KMS-11 (cell line): ENCODE data around the gene BRD3.

Experiments used
- H2AFZ ChIP-seq: fragments of 200-600 bp; sonication (generic); 2 replicates; pipeline ENCODE4 v1.6.1; 2016; ENCODE audit warnings: antibody characterized with exemption, mixed run types, low read depth
- H3K27ac ChIP-seq: fragments of 200-600 bp; sonication (generic); 2 replicates; pipeline ENCODE4 v1.6.1; 2016; ENCODE audit warnings: mild to moderate bottlenecking, mixed run types
- H3K27me3 ChIP-seq: fragments of 200-600 bp; sonication (generic); 2 replicates; pipeline ENCODE4 v1.6.1; 2017; ENCODE audit warnings: mild to moderate bottlenecking, low read depth, mixed run types, moderate library complexity; ENCODE audit not compliant: insufficient read depth
- H3K36me3 ChIP-seq: fragments of 200-600 bp; sonication (generic); 2 replicates; pipeline ENCODE4 v1.6.1; 2017; ENCODE audit warnings: mild to moderate bottlenecking, mixed run types; ENCODE audit not compliant: insufficient read depth
- H3K4me1 ChIP-seq: fragments of 200-600 bp; sonication (generic); 2 replicates; pipeline ENCODE4 v1.6.1; 2016; ENCODE audit warnings: mild to moderate bottlenecking, low read depth, mixed run types; ENCODE audit not compliant: poor library complexity, severe bottlenecking
- H3K4me2 ChIP-seq: fragments of 200-600 bp; sonication (generic); 2 replicates; pipeline ENCODE4 v1.7.0; 2016; ENCODE audit warnings: mild to moderate bottlenecking, mixed run types
- H3K4me3 ChIP-seq: fragments of 200-600 bp; sonication (generic); IDR thresholded peaks from 2 replicates; pipeline ENCODE4 v1.6.1; 2017; ENCODE audit warnings: low read depth, low read length, mixed read lengths; ENCODE audit not compliant: insufficient read depth
- H3K79me2 ChIP-seq: fragments of 200-600 bp; sonication (generic); 2 replicates; pipeline ENCODE4 v1.6.1; 2016; ENCODE audit warnings: low read depth, mixed run types; ENCODE audit not compliant: insufficient read depth
- H3K9ac ChIP-seq: fragments of 200-600 bp; sonication (generic); 2 replicates; pipeline ENCODE4 v1.6.1; 2016; ENCODE audit warnings: mild to moderate bottlenecking, mixed run types
- H4K20me1 ChIP-seq: fragments of 200-600 bp; sonication (generic); 2 replicates; pipeline ENCODE4 v1.6.1; 2016; ENCODE audit warnings: mild to moderate bottlenecking, mixed run types; ENCODE audit not compliant: insufficient read depth
- CTCF ChIP-seq: fragments of 200-600 bp; sonication (generic); conservative IDR thresholded peaks from 2 replicates; pipeline ENCODE4 v1.6.1; 2017; ENCODE audit warnings: low read depth, mild to moderate bottlenecking, antibody characterized with exemption, low read length, moderate library complexity, mixed read lengths

The BRD3 gene

GRCh38 chr9:134068744-134069479 lies 1.1 kb upstream of the BRD3 start:
- Histone ChIP-seq H3K4me3 (no peak overlapping the region), H3K4me2 (peak overlapping the region; percentile 76), H3K4me1 (no peaks in the 10 kb centered on the region), H3K79me2 (no peaks in the 10 kb centered on the region), H3K9ac (peak overlapping the region; percentile 31; the same call in 1 of the 2 replicates), H3K27ac (no peak overlapping the region), H4K20me1 (no peaks in the 10 kb centered on the region), H2AFZ (peak overlapping the region; percentile 97), H3K36me3 (no peaks in the 10 kb centered on the region), H3K27me3 (peaks cover 49% of the 10 kb centered on the region)
- TF ChIP-seq CTCF: no peak

DNA sequence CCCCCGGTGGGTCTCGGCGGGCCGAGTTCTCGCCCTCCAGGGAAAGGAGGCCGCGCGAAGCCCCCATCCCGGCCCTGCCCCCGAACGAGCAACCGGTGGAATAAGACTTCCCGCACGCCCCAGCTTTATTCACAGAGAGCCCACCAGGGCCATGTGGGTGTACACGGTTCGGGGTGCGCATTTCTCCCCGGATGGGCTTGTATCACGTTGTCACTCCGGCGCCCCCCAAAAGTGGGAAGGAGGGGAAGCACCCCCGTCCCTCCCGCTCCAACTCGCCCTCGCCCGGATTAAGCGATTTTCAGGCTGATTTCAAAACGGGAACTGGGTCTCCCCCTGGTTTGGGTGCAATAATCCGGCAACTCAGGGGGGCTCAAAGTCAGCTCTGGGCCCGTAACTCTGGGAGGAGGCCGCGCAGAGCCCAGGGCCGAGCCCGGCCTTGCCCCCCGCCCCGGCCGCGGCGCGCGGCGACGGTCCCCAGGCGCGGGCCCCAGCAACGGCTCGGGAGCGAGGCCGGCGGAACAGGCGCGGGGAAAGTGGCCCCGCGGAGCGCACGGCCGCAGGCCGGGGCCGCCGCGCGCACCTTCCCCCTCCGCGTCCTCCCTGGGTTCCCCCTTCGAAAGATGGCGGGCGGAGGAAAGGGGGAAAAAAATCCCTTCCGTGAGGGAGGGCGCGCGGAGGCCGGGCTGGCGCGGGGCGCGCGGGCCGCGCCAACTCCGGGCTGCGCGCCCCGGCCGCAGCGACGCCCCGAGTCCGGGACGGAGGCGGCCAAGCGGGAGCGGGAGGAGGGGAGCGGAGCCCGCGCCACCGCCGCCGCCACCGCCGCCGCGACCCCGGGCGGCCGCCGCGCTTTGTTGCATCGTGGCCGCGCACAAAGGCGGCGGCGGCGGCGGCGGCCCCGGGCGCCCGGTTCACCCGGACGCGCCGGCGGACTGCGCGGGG lies 644 bp downstream of the BRD3 start:
- no peak for TF ChIP-seq CTCF
- peaks cover 32% of the 10 kb centered on the region for H3K27me3 ChIP-seq
- H3K27ac ChIP-seq: no peak overlapping the region
- H2AFZ ChIP-seq: no peak overlapping the region
- peak overlapping the region; percentile 53; the same call in 1 of the 2 replicates for H3K9ac ChIP-seq
- no peaks in the 10 kb centered on the region for H4K20me1 ChIP-seq
- H3K79me2 ChIP-seq: no peaks in the 10 kb centered on the region
- no peak overlapping the region for H3K4me3 ChIP-seq
- no peaks in the 10 kb centered on the region for H3K4me1 ChIP-seq
- H3K36me3 ChIP-seq: no peaks in the 10 kb centered on the region
- peak overlapping the region; percentile 71 for H3K4me2 ChIP-seq

DNA sequence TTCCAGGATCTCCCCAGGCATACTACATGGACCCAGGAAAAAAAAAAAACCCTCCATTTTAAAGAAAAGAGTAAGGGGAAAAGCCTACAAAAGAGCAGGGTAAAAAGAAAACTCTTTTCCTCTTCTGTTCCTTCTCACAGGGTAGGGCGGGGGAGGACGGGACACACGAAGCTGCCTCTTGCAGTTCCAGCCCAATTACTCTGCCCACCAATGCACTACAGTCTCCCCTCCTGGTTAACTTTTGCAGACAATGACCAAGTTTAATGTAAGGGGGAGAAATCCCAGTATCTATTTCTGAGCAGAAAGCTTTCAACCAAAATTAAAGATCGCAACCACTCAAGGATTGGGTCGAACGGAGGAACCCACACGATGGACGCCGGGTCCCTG lies 1.3 kb downstream of the BRD3 start:
- Histone ChIP-seq H4K20me1 (no peaks in the 10 kb centered on the region), H3K4me1 (peaks cover 3% of the 10 kb centered on the region), H3K79me2 (no peaks in the 10 kb centered on the region), H2AFZ (no peak overlapping the region), H3K4me2 (peak overlapping the region; percentile 71), H3K36me3 (no peaks in the 10 kb centered on the region), H3K4me3 (no peak overlapping the region), H3K27me3 (peaks cover 26% of the 10 kb centered on the region), H3K27ac (no peak overlapping the region), H3K9ac (no peak overlapping the region)
- TF ChIP-seq CTCF: no peak

DNA sequence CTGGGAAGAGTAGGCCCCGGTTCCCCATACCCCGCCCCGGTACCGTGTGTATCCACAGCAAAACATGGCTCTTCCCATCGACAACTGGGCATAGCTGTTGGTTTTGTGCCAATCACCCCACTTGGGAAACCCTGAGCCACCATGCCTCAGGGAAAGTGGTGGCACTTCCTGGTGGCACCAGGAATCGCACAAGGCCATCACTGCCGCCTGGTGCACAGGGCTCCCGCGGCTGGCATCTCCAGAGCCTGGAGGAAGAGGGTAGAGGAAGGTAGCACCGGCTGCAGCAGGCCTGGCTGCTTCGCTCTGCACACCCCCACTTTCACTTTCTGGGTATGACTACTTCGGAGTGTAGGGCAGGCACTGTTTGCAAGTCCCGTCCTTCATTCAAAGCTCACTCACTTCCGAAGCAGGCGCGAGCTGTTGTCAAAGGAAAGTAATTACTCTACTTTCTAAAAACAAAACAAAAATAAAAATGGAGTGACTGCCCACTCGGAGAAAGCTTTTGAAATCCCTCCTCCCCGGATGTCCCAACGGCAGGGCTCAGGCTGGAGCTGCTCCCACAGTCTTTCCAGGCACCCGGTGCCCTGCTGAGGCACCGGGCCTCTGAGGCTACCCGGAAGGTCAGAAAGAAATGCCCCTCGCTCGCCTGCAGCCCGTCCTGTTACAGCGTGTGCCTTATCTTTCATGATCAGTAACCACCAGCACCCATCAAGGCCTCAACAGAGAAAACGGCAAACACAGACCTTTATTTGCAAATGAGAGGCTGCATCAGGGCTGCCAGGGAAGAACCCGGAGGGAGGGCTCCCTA lies 2.0 kb downstream of the BRD3 start:
- Histone ChIP-seq H2AFZ (no peak overlapping the region), H3K9ac (no peak overlapping the region), H3K79me2 (no peaks in the 10 kb centered on the region), H3K4me3 (no peak overlapping the region), H3K27me3 (peaks cover 18% of the 10 kb centered on the region), H3K4me1 (peaks cover 10% of the 10 kb centered on the region), H3K4me2 (peak overlapping the region; percentile 71; the same call in 1 of the 2 replicates), H4K20me1 (no peaks in the 10 kb centered on the region), H3K27ac (no peak overlapping the region), H3K36me3 (no peaks in the 10 kb centered on the region)
- no peak for TF ChIP-seq CTCF
